ENCODE data around the gene PYGB. TPM values are rescaled to one million over a fixed set of nuclear protein-coding genes. Genes with fewer than 3 reads are reported as not detected.

The PYGB gene
- total and polyA plus RNA-seq, 4 donors = 37.9 to 143 (median 94.0) TPM

GRCh38 chr20:25289886-25290597, 42.2 kb downstream of the PYGB start:
- intact Hi-C loops (cut with DNase I) = loop anchor here (10.0 kb wide), 2 partner anchors 95 to 295 kb away; partner anchors contain the start of genes APMAP (in 1 of the 2) and ENTPD6 (in 1 of the 2)
- ATAC-seq (ENCODE audit: low FRiP score) = no peak
- WGBS, 2 donors = 83 to 85% methylated on average over 24 of the region's 24 CpGs
- Histone ChIP-seq H3K4me1 (ENCODE audit: control insufficient read depth in 1 of 2, insufficient read depth in 2 of 2, low read length in 2 of 2) (no peaks in the 10 kb centered on the region), H3K27ac (ENCODE audit: low read depth in 1 of 2, low read length in 2 of 2) (no peak overlapping the region), H3K27me3 (ENCODE audit: control insufficient read depth in 1 of 2, insufficient read depth in 2 of 2, low read length in 1 of 2) (no peaks in the 10 kb centered on the region), H3K9me3 (ENCODE audit: control insufficient read depth, low read length) (no peaks in the 10 kb centered on the region), H3K36me3 (ENCODE audit: control insufficient read depth in 1 of 2, insufficient read depth in 2 of 2, low read length in 1 of 2) (peaks cover 0 to 17% of the 10 kb centered on the region in 2 donors), H3K4me3 (ENCODE audit: low read length in 2 of 2) (no peak overlapping the region)
- DNase-seq = peak; percentile 31 to 66

- DNase-seq (peak in 1 of 2 donors; percentile 68), ATAC-seq (ENCODE audit: low FRiP score) (no peak)
- Histone ChIP-seq H3K9me3 (ENCODE audit: control insufficient read depth, low read length) (no peaks in the 10 kb centered on the region), H3K4me3 (ENCODE audit: low read length in 2 of 2) (no peak overlapping the region), H3K4me1 (ENCODE audit: control insufficient read depth in 1 of 2, insufficient read depth in 2 of 2, low read length in 2 of 2) (no peaks in the 10 kb centered on the region), H3K27me3 (ENCODE audit: control insufficient read depth in 1 of 2, insufficient read depth in 2 of 2, low read length in 1 of 2) (no peaks in the 10 kb centered on the region), H3K36me3 (ENCODE audit: control insufficient read depth in 1 of 2, insufficient read depth in 2 of 2, low read length in 1 of 2) (peaks cover 0 to 10% of the 10 kb centered on the region in 2 donors), H3K27ac (ENCODE audit: low read depth in 1 of 2, low read length in 2 of 2) (no peak overlapping the region)
- WGBS, 2 donors = 86 to 89% methylated on average over 22 of the region's 22 CpGs
- intact Hi-C loops (cut with DNase I) = loop anchor here (10.0 kb wide), 2 partner anchors 96 to 296 kb away; partner anchors contain the start of genes APMAP (in 1 of the 2) and ENTPD6 (in 1 of the 2)
Measured at GRCh38 chr20:25290646-25291431, 43.0 kb downstream of the PYGB start.

GRCh38 chr20:25291432-25292133, 43.7 kb downstream of the PYGB start:
- no peaks in the 10 kb centered on the region for H3K27me3 ChIP-seq (ENCODE audit: control insufficient read depth in 1 of 2, insufficient read depth in 2 of 2, low read length in 1 of 2)
- no peak overlapping the region for H3K4me3 ChIP-seq (ENCODE audit: low read length in 2 of 2)
- H3K36me3 ChIP-seq (ENCODE audit: control insufficient read depth in 1 of 2, insufficient read depth in 2 of 2, low read length in 1 of 2) = peaks cover 0 to 8% of the 10 kb centered on the region in 2 donors
- WGBS, 2 donors = 85 to 86% methylated on average over 26 of the region's 26 CpGs
- no peaks in the 10 kb centered on the region for H3K9me3 ChIP-seq (ENCODE audit: control insufficient read depth, low read length)
- no peak overlapping the region for H3K27ac ChIP-seq (ENCODE audit: low read depth in 1 of 2, low read length in 2 of 2)
- intact Hi-C loops (cut with DNase I) = loop anchor here (10.0 kb wide), 2 partner anchors 97 to 297 kb away; partner anchors contain the start of genes APMAP (in 1 of the 2) and ENTPD6 (in 1 of the 2)
- DNase-seq (no peak), ATAC-seq (ENCODE audit: low FRiP score) (no peak)
- no peaks in the 10 kb centered on the region for H3K4me1 ChIP-seq (ENCODE audit: control insufficient read depth in 1 of 2, insufficient read depth in 2 of 2, low read length in 2 of 2)

- H3K4me1 ChIP-seq (ENCODE audit: control insufficient read depth in 1 of 2, insufficient read depth in 2 of 2, low read length in 2 of 2) = no peaks in the 10 kb centered on the region
- H3K4me3 ChIP-seq (ENCODE audit: low read length in 2 of 2) = no peak overlapping the region
- H3K36me3 ChIP-seq (ENCODE audit: control insufficient read depth in 1 of 2, insufficient read depth in 2 of 2, low read length in 1 of 2) = peaks cover 0 to 8% of the 10 kb centered on the region in 2 donors
- DNase-seq = no peak
- intact Hi-C loops (cut with DNase I) = loop anchor here (10.0 kb wide), 2 partner anchors 98 to 298 kb away; partner anchors contain the start of genes APMAP (in 1 of the 2) and ENTPD6 (in 1 of the 2)
- no peaks in the 10 kb centered on the region for H3K27me3 ChIP-seq (ENCODE audit: control insufficient read depth in 1 of 2, insufficient read depth in 2 of 2, low read length in 1 of 2)
- WGBS, 2 donors = 86 to 89% methylated on average over 35 of the region's 35 CpGs
- no peak for ATAC-seq (ENCODE audit: low FRiP score)
- H3K9me3 ChIP-seq (ENCODE audit: control insufficient read depth, low read length) = no peaks in the 10 kb centered on the region
- H3K27ac ChIP-seq (ENCODE audit: low read depth in 1 of 2, low read length in 2 of 2) = no peak overlapping the region
Measured at GRCh38 chr20:25292176-25292891, 44.4 kb downstream of the PYGB start.

GRCh38 chr20:25293507-25293906, 45.6 kb downstream of the PYGB start:
- no peaks in the 10 kb centered on the region for H3K27me3 ChIP-seq (ENCODE audit: control insufficient read depth in 1 of 2, insufficient read depth in 2 of 2, low read length in 1 of 2)
- 47 to 54% methylated on average over 10 of the region's 10 CpGs for WGBS, 2 donors
- H3K4me3 ChIP-seq (ENCODE audit: low read length in 2 of 2) = no peak overlapping the region
- H3K27ac ChIP-seq (ENCODE audit: low read depth in 1 of 2, low read length in 2 of 2) = no peak overlapping the region
- H3K4me1 ChIP-seq (ENCODE audit: control insufficient read depth in 1 of 2, insufficient read depth in 2 of 2, low read length in 2 of 2) = no peaks in the 10 kb centered on the region
- peaks cover 0 to 6% of the 10 kb centered on the region in 2 donors for H3K36me3 ChIP-seq (ENCODE audit: control insufficient read depth in 1 of 2, insufficient read depth in 2 of 2, low read length in 1 of 2)
- no peaks in the 10 kb centered on the region for H3K9me3 ChIP-seq (ENCODE audit: control insufficient read depth, low read length)
- no peak for ATAC-seq (ENCODE audit: low FRiP score)
- no peak for DNase-seq
- intact Hi-C loops (cut with DNase I) = loop anchor here (10.0 kb wide), 2 partner anchors 99 to 299 kb away; partner anchors contain the start of genes APMAP (in 1 of the 2) and ENTPD6 (in 1 of the 2)

GRCh38 chr20:25293910-25294458, 46.1 kb downstream of the PYGB start:
- ATAC-seq (ENCODE audit: low FRiP score) (no peak), DNase-seq (no peak)
- no peaks in the 10 kb centered on the region for H3K27me3 ChIP-seq (ENCODE audit: control insufficient read depth in 1 of 2, insufficient read depth in 2 of 2, low read length in 1 of 2)
- no peaks in the 10 kb centered on the region for H3K9me3 ChIP-seq (ENCODE audit: control insufficient read depth, low read length)
- intact Hi-C loops (cut with DNase I) = loop anchor here (10.0 kb wide), 2 partner anchors 99 to 299 kb away; partner anchors contain the start of genes APMAP (in 1 of the 2) and ENTPD6 (in 1 of the 2)
- 78 to 81% methylated on average over 13 of the region's 13 CpGs for WGBS, 2 donors
- H3K36me3 ChIP-seq (ENCODE audit: control insufficient read depth in 1 of 2, insufficient read depth in 2 of 2, low read length in 1 of 2) = peaks cover 0 to 6% of the 10 kb centered on the region in 2 donors
- H3K27ac ChIP-seq (ENCODE audit: low read depth in 1 of 2, low read length in 2 of 2) = no peak overlapping the region
- H3K4me3 ChIP-seq (ENCODE audit: low read length in 2 of 2) = no peak overlapping the region
- H3K4me1 ChIP-seq (ENCODE audit: control insufficient read depth in 1 of 2, insufficient read depth in 2 of 2, low read length in 2 of 2) = no peaks in the 10 kb centered on the region

- Histone ChIP-seq H3K9me3 (ENCODE audit: control insufficient read depth, low read length) (no peaks in the 10 kb centered on the region), H3K27ac (ENCODE audit: low read depth in 1 of 2, low read length in 2 of 2) (no peak overlapping the region), H3K4me1 (ENCODE audit: control insufficient read depth in 1 of 2, insufficient read depth in 2 of 2, low read length in 2 of 2) (no peaks in the 10 kb centered on the region), H3K36me3 (ENCODE audit: control insufficient read depth in 1 of 2, insufficient read depth in 2 of 2, low read length in 1 of 2) (peaks cover 0 to 6% of the 10 kb centered on the region in 2 donors), H3K27me3 (ENCODE audit: control insufficient read depth in 1 of 2, insufficient read depth in 2 of 2, low read length in 1 of 2) (no peaks in the 10 kb centered on the region), H3K4me3 (ENCODE audit: low read length in 2 of 2) (no peak overlapping the region)
- 39 to 41% methylated on average over 22 of the region's 22 CpGs for WGBS, 2 donors
- DNase-seq = no peak
- intact Hi-C loops (cut with DNase I) = loop anchor here (5.0 to 10.0 kb wide), 4 partner anchors 37 to 300 kb away; partner anchors contain the start of genes APMAP (in 1 of the 2) and ENTPD6 (in 1 of the 2)
- ATAC-seq (ENCODE audit: low FRiP score) = no peak
Measured at GRCh38 chr20:25294459-25295385, 46.8 kb downstream of the PYGB start.
